KMS-11 (cell line): ENCODE measurements around the gene APELA.
A peak's percentile ranks its signal among the peaks of the same experiment; 100 is the strongest.

Experiments used
- H2AFZ ChIP-seq: fragments of 200-600 bp; sonication (generic); 2 replicates; pipeline ENCODE4 v1.6.1; 2016; ENCODE audit warnings: antibody characterized with exemption, mixed run types, low read depth
- H3K27ac ChIP-seq: fragments of 200-600 bp; sonication (generic); 2 replicates; pipeline ENCODE4 v1.6.1; 2016; ENCODE audit warnings: mild to moderate bottlenecking, mixed run types
- H3K27me3 ChIP-seq: fragments of 200-600 bp; sonication (generic); 2 replicates; pipeline ENCODE4 v1.6.1; 2017; ENCODE audit warnings: mild to moderate bottlenecking, low read depth, mixed run types, moderate library complexity; ENCODE audit not compliant: insufficient read depth
- H3K36me3 ChIP-seq: fragments of 200-600 bp; sonication (generic); 2 replicates; pipeline ENCODE4 v1.6.1; 2017; ENCODE audit warnings: mild to moderate bottlenecking, mixed run types; ENCODE audit not compliant: insufficient read depth
- H3K4me1 ChIP-seq: fragments of 200-600 bp; sonication (generic); 2 replicates; pipeline ENCODE4 v1.6.1; 2016; ENCODE audit warnings: mild to moderate bottlenecking, low read depth, mixed run types; ENCODE audit not compliant: poor library complexity, severe bottlenecking
- H3K4me2 ChIP-seq: fragments of 200-600 bp; sonication (generic); 2 replicates; pipeline ENCODE4 v1.7.0; 2016; ENCODE audit warnings: mild to moderate bottlenecking, mixed run types
- H3K4me3 ChIP-seq: fragments of 200-600 bp; sonication (generic); IDR thresholded peaks from 2 replicates; pipeline ENCODE4 v1.6.1; 2017; ENCODE audit warnings: low read depth, low read length, mixed read lengths; ENCODE audit not compliant: insufficient read depth
- H3K79me2 ChIP-seq: fragments of 200-600 bp; sonication (generic); 2 replicates; pipeline ENCODE4 v1.6.1; 2016; ENCODE audit warnings: low read depth, mixed run types; ENCODE audit not compliant: insufficient read depth
- H3K9ac ChIP-seq: fragments of 200-600 bp; sonication (generic); 2 replicates; pipeline ENCODE4 v1.6.1; 2016; ENCODE audit warnings: mild to moderate bottlenecking, mixed run types
- H4K20me1 ChIP-seq: fragments of 200-600 bp; sonication (generic); 2 replicates; pipeline ENCODE4 v1.6.1; 2016; ENCODE audit warnings: mild to moderate bottlenecking, mixed run types; ENCODE audit not compliant: insufficient read depth
- TF ChIP-seq, protein P1 (sequence below): fragments of 200-600 bp; sonication (generic); conservative IDR thresholded peaks from 2 replicates; pipeline ENCODE4 v1.6.1; 2017; ENCODE audit warnings: low read depth, mild to moderate bottlenecking, antibody characterized with exemption, low read length, moderate library complexity, mixed read lengths

The APELA gene, protein sequence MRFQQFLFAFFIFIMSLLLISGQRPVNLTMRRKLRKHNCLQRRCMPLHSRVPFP

DNA sequence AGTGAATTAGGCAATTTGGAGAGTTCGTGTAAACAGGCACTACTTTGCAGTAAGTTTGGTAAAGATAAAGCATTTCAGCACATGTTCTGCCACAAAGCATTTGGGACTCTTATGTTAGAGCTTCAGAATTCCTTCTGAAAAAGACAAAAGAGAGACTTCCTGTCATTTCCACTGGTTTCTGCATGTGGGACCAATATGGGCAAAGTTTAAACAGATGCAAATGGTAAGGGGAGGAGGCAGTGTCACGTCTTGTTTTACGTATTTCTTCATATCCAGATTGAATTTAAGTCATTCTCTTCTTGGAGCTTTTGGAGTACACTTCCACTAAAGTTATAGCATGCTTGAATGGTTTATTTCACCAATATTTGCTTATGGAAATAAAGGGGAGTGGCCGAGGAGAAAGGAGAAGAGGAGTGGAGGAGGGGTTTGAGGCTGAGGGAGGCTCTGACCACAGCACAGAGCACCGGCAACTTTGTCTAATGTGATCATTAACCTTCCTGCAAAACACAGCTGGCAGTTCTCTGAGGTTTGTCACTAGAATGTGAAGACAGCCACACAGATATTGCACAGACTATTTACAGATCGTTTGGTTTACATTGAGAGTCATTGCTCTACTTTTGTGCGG, at the start of gene APELA:
Gene APELA (plus strand): TSS at position 479 of the 625 bp plus-strand sequence. CDS start 154 bp downstream, outside the sequence.
- Histone ChIP-seq H3K36me3 (no peaks in the 10 kb centered on the region), H3K79me2 (no peaks in the 10 kb centered on the region), H3K4me1 (peaks cover 48% of the 10 kb centered on the region), H2AFZ (peak within 1 kb of the TSS; percentile 63), H3K9ac (no peak within 1 kb of the TSS), H3K4me3 (no peak within 1 kb of the TSS), H3K27me3 (no peaks in the 10 kb centered on the region), H3K4me2 (peak within 1 kb of the TSS; percentile 62), H3K27ac (peak within 1 kb of the TSS; percentile 47), H4K20me1 (no peaks in the 10 kb centered on the region)
- TF ChIP-seq, protein P1, sequence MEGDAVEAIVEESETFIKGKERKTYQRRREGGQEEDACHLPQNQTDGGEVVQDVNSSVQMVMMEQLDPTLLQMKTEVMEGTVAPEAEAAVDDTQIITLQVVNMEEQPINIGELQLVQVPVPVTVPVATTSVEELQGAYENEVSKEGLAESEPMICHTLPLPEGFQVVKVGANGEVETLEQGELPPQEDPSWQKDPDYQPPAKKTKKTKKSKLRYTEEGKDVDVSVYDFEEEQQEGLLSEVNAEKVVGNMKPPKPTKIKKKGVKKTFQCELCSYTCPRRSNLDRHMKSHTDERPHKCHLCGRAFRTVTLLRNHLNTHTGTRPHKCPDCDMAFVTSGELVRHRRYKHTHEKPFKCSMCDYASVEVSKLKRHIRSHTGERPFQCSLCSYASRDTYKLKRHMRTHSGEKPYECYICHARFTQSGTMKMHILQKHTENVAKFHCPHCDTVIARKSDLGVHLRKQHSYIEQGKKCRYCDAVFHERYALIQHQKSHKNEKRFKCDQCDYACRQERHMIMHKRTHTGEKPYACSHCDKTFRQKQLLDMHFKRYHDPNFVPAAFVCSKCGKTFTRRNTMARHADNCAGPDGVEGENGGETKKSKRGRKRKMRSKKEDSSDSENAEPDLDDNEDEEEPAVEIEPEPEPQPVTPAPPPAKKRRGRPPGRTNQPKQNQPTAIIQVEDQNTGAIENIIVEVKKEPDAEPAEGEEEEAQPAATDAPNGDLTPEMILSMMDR, result no peak

DNA sequence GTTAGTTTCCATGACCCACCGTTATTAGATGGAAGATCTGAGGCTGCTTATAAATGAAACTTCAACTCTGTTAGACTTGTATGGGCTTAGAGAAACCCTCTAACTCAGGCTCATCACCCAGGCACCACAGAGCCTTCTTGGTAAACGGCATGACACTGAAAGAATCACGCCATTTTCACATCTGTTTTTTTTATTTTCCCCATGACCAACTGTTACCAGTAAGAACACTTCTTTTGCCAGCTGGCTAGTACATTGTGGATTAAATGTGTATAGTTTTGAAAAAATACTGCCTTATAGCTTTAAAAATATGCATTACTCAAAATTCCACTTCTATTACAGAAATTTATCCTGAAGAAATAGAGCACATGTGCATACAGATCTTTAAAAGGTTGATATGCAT, 48.0 kb upstream of the APELA start:
- H3K27me3 ChIP-seq, result no peaks in the 10 kb centered on the region
- no peak overlapping the region for H2AFZ ChIP-seq
- H3K9ac ChIP-seq, result no peak overlapping the region
- no peaks in the 10 kb centered on the region for H3K36me3 ChIP-seq
- H3K4me1 ChIP-seq, result no peaks in the 10 kb centered on the region
- no peak overlapping the region for H3K4me3 ChIP-seq
- no peak overlapping the region for H3K27ac ChIP-seq
- TF ChIP-seq, protein P1, result no peak
- H3K4me2 ChIP-seq, result no peak overlapping the region
- no peaks in the 10 kb centered on the region for H3K79me2 ChIP-seq
- no peaks in the 10 kb centered on the region for H4K20me1 ChIP-seq

DNA sequence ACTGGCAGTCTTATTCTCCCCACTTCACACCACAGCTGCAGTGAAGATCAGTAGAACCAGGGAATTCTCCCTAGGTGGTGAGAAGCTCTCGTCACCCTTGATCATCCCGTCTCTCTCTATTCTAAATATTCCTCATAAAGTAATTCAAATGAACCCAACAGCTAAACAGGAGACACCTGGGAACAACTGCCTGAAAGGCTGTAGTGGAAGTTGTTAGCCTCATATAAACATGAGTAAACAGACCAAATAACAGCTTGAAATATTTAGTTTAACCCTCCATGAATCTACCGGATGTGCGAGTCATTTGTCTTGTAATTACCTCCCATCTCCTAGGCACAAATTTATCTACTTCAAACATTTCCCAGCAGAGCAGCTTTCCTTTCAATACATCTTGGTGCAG, 30.4 kb upstream of the APELA start:
- Histone ChIP-seq H3K36me3 (no peaks in the 10 kb centered on the region), H3K9ac (no peak overlapping the region), H2AFZ (no peak overlapping the region), H3K79me2 (no peaks in the 10 kb centered on the region), H4K20me1 (no peaks in the 10 kb centered on the region), H3K27me3 (no peaks in the 10 kb centered on the region), H3K4me2 (no peak overlapping the region), H3K27ac (no peak overlapping the region), H3K4me1 (no peaks in the 10 kb centered on the region), H3K4me3 (no peak overlapping the region)
- TF ChIP-seq, protein P1, result no peak

DNA sequence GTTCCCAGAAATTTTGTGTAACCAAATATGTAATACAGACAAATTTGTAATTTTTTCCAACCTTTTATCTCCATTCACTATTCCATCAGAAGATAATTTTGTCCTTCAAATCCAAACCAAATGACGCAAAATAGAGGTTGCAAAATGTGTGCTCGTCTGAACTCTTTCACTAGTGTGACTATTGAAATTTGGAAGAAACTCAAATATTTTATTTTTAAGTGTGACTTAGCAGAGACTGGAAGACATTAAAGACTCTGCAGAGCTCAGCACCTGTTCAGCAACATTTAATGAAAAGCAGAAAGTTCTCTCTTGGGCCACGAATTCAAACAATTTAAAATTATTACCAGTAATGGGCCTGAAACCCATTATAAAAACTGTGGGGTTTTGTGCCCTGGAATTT, 30.0 kb upstream of the APELA start:
- Histone ChIP-seq H3K4me2 (no peak overlapping the region), H3K79me2 (no peaks in the 10 kb centered on the region), H3K27me3 (no peaks in the 10 kb centered on the region), H3K27ac (no peak overlapping the region), H3K4me3 (no peak overlapping the region), H4K20me1 (no peaks in the 10 kb centered on the region), H3K4me1 (no peaks in the 10 kb centered on the region), H3K36me3 (no peaks in the 10 kb centered on the region), H3K9ac (no peak overlapping the region), H2AFZ (no peak overlapping the region)
- TF ChIP-seq, protein P1, result no peak
